HG03103 (cell line): ENCODE data around the gene PSMC3.

Experiments used
- ATAC-seq: cut with Tn5 transposase; IDR thresholded peaks from one replicate; pipeline ENCODE4 v1.9.1; 2021; ENCODE audit warnings: low read depth; ENCODE audit not compliant: unreplicated experiment

The PSMC3 gene

DNA sequence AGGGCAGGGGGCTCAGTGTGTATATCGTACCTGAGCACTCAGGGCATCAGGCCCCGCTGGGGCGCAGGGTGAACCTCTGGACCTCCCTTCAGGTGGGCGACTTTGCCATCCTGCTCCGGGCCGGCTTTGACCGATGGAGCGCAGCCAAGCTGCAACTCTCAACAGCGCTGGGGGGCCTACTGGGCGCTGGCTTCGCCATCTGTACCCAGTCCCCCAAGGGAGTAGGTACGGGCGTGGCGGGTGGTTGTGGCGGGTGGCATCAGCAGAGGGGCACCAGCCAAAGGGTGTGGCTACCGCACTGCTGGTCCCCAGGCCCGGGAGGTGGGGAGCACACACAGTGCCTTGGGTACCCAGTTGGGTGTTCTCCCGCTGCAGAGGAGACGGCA lies 11.6 kb downstream of the PSMC3 start:
- ATAC-seq: no peak

DNA sequence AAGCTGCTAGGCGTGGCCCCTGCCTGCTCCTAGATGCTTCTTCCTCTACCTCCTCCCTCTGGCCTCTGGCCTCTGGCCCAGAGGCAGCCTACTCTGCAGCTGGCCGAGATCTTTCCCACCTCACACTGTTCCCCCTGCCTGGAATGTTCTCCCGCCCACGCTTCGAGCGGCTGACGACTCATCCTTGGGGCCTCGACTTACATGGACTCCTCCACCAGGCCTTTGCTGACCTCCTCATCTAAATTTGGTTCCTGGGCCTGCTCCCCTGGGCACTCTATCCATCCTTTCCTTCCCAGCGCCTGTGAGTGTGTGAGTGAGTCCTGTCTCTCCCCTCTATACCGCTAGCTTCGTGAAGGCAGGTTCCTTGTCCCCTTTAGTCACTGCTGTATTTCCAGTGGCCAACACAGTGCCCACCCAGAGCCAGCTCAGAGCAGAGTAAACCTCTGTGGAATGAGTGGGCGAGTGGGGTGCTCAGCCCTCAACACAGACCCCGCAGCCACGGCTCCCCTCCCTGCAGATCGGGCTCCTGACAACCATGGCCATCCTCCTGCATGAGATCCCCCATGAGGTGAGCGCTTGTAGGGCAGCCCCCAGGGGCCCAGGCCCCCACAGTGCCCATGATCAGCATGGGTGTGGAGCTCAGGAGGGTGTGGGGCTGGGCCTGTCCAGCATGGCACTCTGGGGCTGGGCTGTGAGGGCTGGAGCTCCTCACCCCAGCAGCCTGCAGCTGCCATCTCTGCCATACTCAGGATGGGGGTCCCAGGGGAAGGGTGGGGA lies 12.1 kb downstream of the PSMC3 start:
- ATAC-seq: no peak

DNA sequence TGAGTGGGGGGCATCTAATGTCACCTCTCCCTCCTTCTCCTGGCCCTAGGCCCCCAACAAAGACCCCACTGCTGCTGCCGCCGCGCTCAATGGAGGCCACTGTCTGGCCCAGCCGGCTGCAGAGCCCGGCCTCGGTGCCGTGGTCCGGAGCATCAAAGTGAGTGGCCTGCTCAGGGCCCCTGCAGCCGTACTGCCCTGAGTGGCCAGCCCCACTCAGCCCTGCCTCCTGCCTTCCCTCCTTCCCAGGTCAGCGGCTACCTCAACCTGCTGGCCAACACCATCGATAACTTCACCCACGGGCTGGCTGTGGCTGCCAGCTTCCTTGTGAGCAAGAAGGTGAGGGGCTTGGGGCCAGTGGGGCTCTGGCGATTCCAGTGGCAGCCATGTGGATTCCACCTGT lies 12.9 kb downstream of the PSMC3 start:
- ATAC-seq: no peak

DNA sequence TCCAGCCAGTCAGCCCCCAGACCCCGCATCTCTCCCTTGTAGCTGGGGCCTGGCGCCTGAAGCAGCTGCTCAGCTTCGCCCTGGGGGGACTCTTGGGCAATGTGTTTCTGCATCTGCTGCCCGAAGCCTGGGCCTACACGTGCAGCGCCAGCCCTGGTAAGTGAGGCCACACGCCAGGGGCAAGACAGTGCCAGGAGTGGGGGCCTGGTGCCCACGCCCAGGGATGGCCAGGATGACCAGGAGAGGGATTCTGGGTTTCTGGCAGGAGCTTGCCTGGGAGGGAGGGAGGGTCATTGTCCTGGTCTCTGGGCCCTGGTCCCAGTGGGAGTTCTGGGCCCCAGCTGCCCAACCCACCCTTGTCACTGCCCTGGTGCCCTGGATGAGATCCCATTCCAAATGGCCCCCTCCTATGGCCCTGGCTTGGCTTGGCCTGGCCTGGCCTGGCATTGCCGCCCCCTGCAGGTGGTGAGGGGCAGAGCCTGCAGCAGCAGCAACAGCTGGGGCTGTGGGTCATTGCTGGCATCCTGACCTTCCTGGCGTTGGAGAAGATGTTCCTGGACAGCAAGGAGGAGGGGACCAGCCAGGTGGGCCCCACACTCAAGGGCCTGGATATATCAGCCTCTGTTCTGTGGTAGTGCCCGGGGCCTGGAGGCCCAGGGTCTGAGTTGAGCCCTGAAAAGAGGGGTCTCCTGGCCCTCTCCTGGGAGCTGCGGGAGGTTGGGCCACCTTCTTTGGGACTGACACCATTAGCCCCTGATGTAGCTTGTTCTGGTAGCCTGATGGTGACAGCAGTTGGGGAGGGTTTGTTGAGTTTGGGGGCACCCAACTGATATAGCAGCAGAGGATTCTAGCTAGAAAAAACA lies 14.1 kb downstream of the PSMC3 start:
- no peak for ATAC-seq

DNA sequence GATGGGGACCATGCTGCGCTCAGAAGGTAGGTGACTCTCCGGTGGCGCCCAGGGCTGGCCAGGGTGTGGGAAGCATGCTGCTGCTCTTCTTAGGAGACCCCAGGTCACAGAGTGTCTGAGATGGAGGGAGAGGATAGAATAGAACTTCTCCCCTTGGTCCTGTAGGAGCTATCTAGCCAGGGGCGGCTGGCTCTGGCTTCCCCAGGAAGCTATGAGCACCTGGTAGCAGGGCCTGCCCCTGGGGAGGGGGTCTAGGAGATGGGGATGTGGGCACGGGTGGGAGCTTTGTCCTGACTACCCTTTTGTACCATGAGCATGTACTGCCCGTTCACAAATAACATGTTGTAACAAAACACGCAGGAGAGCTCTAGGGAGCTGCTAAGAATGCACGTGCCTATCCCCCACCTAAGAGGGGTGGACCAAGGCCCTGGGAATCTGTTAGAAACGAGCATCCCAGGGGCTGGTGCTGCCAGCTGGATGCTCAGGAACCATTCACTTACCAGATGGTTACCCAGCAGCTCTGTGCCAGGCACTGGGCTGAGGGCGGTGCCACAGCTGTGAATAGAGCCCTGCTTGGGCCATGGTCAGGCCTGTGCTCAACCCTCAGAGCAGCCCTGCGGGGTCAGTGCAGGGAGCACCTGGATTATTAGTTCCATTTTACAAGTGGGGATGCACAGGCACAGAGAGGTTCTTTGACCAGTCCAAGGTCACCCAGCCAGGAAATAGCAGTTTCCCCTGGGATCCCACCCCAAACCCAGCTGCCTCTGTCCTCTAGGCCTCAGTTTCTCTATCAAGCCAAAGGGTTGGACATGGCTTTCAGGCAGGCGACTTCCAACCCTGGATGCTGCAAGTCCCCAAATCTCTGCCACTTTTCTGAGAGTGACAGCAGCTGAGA lies 15.6 kb downstream of the PSMC3 start:
- no peak for ATAC-seq

DNA sequence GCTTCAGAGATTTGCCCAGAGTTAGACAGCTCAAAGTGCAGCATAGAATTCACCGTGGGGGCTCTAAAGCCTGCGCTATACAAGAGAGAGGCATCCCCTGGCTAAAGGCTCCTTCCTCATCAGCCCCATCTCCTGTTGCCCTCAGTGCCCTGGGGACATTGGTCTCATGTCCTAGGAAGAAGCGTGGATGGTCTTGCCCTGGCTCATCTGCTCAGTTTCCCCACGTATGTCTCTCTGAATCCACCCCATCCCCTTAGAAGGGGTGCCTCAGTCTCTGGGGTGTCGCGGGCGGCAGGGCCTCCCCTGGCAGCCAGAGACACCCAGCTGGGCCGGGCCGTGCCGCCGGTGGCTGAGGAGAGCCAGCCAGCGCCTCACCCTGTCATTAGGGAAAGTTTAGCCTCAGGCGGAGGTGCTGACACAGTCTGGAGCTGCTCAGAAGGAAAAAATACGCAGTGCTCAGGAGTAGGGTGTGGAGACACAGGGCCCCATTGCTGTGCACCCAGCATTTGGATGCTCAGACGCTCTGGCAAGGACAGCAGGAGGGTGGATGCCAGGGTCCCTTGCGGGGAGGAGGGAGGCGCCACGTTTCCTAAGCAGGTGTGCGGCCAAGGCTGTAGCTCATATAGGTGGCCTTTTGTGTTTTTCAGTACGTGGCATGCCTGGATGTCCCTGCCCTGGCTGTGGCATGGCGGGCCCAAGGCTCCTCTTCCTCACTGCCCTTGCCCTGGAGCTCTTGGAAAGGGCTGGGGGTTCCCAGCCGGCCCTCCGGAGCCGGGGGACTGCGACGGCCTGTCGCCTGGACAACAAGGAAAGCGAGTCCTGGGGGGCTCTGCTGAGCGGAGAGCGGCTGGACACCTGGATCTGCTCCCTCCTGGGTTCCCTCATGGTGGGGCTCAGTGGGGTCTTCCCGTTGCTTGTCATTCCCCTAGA lies 16.5 kb downstream of the PSMC3 start:
- no peak for ATAC-seq

DNA sequence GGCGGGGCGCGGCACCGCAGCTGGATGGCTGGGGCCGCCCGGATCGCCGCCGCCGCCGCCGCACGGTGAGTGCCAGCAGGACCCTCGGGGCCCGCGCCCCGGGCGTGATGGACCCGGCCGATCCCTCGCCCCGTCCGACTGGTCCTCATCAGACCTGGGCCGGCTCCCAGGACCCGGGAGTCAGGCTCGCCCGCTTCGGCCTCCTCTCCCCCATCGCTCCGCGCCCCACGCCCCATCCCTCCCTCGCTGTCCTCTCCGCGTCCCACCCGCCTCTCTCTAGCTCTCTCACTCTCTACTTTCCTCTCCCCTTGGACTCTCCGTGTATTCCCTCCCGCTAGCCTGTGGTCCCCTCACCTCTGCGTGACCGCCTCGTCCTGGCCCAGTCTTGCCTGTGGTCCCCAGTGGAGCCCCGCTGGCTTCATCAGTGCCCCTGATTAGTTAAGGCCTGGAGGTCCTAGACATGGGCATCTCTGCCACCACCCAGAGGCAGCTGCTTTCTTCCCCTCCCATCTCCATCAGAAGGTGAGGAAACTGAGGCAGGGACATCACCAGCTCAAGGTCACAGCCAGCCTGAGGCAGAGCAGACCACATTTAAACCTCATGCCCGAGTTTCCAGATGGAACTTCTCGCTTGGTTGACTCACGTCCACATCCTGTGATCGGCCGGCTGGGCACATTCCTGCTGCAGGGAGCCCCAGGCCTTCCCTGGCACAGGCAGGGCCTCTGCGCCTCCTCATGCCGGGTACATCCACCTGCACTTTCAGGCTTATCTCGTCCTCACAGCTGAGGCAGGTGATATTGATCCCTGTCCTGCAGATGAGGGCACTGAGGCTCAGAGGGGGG lies 17.4 kb downstream of the PSMC3 start:
- ATAC-seq: no peak

DNA sequence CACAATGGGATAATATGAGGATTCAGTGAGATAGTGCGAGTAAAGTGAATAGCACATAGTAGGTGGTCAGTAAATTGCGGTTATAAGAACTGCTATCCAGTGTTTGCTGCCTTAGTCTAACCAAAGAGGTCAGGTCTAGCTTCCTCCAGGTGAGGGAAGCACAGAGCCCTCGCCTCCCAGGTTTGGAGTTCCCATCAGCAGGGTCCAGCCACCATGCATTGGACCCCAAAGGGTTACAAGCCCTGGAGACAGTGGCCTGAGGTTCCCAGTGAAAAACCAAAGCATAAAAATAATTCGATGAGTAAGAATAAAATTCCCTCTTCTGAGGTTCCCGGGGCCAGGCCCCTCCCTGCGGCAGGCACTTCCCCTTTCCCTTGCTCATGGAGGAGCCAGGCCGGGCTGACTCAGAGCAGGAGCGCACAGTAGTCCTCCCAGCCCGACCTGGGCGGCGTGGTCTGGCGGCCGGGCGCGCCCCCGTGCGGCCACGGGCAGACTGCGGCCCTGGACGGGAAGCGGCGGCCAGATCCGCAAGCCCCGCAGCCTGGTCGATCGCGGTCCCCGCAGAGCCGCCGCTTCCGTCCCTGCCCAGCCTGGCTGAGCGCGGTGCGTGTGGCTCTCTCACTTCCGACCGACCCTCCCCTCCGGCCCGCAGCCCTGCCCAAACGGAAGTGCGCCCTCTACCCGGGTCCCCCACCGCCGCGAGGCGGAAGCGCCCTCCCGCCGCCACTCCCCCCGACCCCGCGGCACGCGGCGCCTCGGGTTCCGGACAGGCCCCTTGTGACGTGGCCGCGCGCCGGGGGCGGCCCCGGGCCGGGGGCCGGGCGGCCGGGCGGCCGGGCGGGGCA lies 18.3 kb downstream of the PSMC3 start, which contains the start of gene SLC39A13:
Gene SLC39A13 (plus strand): TSS at position 845 of the 845 bp plus-strand sequence. CDS start 1,505 bp downstream, outside the sequence.
- peak; percentile 77 for ATAC-seq

DNA sequence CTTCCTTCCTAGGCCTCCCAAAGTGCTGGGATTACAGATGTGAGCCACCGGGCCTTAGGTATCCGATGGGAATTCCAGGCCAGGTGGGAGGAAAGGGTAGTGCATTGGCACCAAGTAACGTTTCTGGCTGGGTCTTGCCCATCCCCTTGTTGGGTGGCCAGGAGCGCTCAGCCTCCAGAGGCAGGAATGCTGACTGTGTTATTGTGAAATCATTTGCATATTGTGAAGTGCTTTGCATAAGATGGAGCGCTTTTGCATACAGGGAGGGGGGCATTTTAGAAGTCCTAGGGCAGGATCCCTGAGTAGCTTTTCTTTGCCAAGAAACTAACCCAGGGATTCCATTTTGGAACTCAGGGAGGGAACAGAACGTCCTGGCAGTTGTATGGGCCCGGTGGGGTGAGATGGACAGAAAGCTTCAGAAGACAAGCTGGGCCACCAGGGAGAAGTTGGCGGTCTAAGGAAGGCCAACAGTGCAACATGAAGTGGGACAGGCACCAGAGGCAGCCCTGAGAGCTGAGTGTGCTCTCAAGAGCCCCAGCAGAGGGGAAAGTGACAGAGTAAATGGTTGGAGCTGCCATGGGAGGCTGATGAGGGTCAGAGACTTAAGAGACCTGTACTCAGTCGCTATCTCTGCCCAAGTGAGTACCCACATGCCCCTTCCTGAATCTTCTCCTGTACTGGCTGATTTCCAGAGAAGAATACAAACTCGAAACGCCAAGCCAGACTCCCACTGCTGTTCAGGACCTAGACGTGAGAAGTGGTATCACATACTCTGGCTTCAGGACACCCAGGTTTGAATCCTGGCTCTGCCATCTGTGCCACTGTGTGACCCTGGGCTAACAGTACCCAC lies 19.1 kb downstream of the PSMC3 start:
- ATAC-seq: no peak

DNA sequence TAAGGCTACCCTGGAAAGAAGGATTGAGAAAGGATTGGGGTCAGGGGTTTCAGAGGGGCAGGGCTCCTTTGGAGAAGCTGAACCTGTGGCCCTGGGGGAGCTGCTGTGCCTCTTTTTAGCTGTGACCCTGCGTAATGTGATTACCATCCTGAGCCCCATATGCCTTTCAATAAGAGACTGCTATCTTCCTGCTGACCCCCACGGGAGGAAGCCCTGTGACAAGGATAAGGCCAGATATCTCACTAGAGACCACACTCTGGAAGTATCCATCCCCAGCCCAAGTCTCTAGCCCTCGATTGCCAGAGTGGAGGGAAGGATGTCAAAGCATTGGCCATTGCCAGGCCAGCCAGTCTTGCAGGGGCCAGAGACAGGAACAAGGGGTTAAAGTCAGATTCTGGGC lies 22.7 kb downstream of the PSMC3 start:
- no peak for ATAC-seq

DNA sequence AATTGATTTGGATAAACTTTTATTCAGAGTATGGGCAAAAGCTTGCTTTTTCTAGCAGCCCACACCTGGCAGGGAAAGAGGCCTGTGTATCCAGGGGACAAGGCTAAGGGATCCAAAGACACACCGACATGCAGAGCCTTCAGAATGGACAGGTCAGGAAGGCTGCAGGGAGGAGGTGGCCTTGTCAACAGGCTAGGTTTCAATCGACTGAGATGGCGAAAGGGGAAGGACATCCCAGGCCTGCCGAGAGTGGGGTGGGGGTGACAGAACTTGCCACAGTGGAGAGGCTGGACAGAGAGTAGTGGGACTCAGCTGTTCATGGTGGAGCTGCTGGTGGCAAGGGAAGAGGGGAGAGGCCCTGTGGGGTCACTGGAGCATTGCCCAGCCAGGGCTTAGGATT lies 23.1 kb downstream of the PSMC3 start:
- ATAC-seq: no peak

DNA sequence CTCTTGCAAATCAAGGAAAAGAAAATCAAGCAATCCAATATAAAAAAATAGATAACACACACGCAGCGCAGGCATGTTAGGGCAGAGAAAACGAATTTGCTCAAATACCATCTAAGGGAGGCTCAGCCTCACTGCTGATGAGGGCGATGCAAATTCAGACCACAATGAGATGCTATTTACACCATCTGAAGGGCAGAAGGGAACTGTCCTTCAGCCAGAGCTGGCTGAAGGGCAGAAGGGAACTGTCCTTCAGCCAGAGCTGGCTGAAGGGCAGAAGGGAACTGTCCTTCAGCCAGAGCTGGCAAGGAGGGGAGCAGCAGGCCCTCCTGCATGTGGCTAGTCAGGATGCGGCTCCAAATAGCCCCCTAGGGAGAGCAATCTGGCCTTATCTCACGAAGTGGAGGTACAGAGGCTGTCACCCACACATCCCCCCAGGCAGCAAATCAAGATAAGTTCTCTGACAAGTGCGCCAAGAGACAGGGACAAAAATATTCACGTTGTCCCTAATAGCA lies 25.4 kb downstream of the PSMC3 start:
- peak; percentile 70 for ATAC-seq

DNA sequence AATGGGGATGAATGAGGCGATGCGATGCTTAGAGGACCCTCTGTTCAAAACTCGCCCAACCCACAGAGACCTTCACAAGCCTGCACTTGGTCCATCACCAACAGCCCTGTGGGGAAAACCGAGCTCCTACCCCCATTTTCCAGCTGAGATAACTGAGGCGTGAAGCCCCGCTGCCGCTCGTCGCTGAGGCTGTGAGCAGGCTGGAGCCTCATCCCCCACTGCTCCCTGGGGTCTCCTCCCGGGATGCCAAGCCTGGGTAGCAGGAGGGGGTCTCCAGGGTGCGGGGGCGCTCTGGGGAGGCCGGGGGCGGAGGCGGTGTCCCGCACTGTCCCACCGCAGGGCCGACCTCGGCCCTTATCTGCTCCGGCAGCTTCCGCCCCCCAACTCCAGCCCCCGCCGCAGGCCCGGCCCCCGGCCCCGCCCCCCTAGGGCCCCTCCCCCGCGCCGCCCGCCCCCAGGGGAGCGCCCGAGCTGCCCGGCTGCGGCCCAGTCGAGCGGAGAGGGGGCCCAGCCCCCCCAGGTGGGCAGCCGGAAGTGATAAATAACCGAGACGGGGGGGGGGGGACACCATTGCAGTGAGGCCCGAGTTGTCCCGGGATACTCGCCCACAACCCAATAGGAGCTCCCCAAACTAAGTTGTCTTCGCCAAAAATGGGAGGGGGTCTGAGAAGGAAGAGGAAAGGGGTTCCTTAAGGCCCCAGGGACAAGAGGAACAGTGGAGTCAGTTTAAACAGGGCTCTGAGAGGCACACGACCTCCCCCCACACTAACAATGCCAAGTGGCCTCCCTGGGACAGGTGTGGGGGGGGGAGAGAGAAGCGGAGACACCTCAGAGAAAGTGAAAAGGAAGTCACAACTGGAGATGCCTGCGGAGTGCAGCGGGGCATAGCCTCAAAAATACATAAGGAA lies 26.1 kb downstream of the PSMC3 start:
- peak; percentile 34 for ATAC-seq

DNA sequence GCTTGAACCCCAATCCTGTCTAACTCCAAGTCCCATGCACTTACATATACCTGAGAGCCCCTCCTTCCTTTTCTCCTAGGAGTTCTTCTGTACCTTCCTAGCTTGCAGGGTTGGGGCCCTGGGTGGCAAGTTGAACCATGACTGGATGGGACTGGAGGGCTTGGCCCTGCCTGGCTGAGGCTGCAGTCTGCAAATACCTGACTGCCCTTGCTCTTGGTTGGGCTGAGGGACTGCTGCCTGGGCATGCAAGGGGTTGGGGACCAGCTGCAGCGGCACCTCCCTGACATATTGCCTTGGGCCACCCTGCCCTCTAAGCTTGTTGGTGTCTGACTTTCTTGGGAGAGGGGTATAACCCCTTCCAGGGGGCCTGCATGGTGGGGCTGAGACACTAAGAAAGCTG lies 27.7 kb downstream of the PSMC3 start:
- no peak for ATAC-seq

DNA sequence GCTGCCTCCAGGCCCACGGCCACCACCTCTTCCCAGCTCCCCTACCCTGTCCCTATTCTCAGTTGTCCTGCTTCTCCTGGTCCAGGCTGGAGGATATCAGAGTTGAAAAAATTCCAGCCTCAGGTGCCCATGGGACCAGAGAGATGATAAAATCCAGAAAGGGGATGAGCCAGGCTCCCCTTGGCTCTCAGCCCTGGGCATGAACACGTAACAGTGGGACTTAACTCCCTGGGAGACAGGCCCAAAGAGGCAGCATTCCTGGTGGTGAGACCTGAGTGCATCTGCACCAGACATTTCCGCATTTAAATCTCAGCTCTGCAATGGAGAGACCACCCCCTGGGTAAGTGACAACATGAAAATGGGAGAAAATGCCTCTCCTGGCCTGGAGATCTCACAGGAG lies 28.2 kb downstream of the PSMC3 start:
- ATAC-seq: no peak

DNA sequence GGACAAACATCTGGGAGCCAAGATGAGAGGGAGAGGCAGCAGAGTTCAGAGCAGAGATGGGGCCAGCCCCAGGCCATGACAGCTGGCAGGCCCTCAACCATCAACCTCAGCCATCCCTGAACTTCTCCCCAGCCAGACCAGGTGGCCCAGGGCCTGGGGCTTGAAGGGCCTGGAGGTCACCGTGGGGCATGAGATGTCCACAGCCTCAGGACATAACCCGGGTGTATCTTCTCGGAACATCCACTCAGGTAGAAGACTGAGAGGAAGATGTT lies 30.3 kb downstream of the PSMC3 start:
- ATAC-seq: no peak
